Natural killer cell (primary cell): ENCODE data around the gene BCAS3. TPM values are rescaled to one million over a fixed set of nuclear protein-coding genes. Genes with fewer than 3 reads are reported as not detected.

ENCODE experiments used
- ATAC-seq, 3 donors: fragments of 150-1000 bp in 2 of 3; fragments of 200-7000 bp in 1 of 3; cut with Tn5 transposase; 1 replicate in 1 of 3; 2 replicates in 2 of 3; pipeline ENCODE4 v1.10.0; 2021; ENCODE audit warnings: mild to moderate bottlenecking in 2 of 3, moderate library complexity in 2 of 3
- DNase-seq, 2 donors: peaks; one replicate each; pipeline versions ENCODE4 v3.0.0 to v3.0.0-alpha.2; 2013 to 2021; ENCODE audit warnings: mixed read lengths in 1 of 2
- H3K27ac ChIP-seq: one replicate; pipeline ENCODE4 v1.5.1; 2013; ENCODE audit warnings: mild to moderate bottlenecking, low read length
- H3K27me3 ChIP-seq: one replicate; pipeline ENCODE4 v1.6.1; 2013; ENCODE audit warnings: low read length; ENCODE audit not compliant: control insufficient read depth, insufficient read depth
- H3K36me3 ChIP-seq: one replicate; pipeline ENCODE4 v1.6.1; 2013; ENCODE audit warnings: low read length; ENCODE audit not compliant: control insufficient read depth, insufficient read depth
- H3K4me1 ChIP-seq: one replicate; pipeline ENCODE4 v1.6.1; 2013; ENCODE audit warnings: low read length; ENCODE audit not compliant: control insufficient read depth, insufficient read depth
- H3K4me3 ChIP-seq: one replicate; pipeline ENCODE4 v1.5.1; 2013; ENCODE audit warnings: low read length
- H3K9me3 ChIP-seq: one replicate; pipeline ENCODE4 v1.6.1; 2013; ENCODE audit warnings: low read length; ENCODE audit not compliant: control insufficient read depth, insufficient read depth
- H3K27ac Mint-ChIP-seq, 2 donors: one replicate each; pipeline ENCODE4 v1.8.0; 2022; ENCODE audit warnings: mild to moderate bottlenecking in 2 of 2, mixed read lengths in 2 of 2, moderate library complexity in 1 of 2
- H3K27me3 Mint-ChIP-seq, 2 donors: one replicate each; pipeline ENCODE4 v1.8.0; 2022; ENCODE audit warnings: low read depth in 2 of 2, mixed read lengths in 2 of 2
- H3K36me3 Mint-ChIP-seq: one replicate; pipeline ENCODE4 v1.8.0; 2022; ENCODE audit warnings: mixed read lengths
- H3K4me1 Mint-ChIP-seq, 2 donors: one replicate each; pipeline ENCODE4 v1.8.0; 2022; ENCODE audit warnings: mixed read lengths in 2 of 2
- H3K4me3 Mint-ChIP-seq: one replicate; pipeline ENCODE4 v1.8.0; 2022; ENCODE audit warnings: mild to moderate bottlenecking, moderate library complexity, mixed read lengths
- H3K9me3 Mint-ChIP-seq, 2 donors: one replicate each; pipeline ENCODE4 v1.8.0; 2022; ENCODE audit warnings: mixed read lengths in 2 of 2
- WGBS: methylation state at CpG from one replicate; pipeline ENCODE4 v1.1.7; 2013; ENCODE audit warnings: missing lambda C conversion rate; ENCODE audit not compliant: insufficient coverage; 5-methylcytosine and 5-hydroxymethylcytosine counted together
- intact Hi-C: fragments of 100-400 bp; cut with micrococcal nuclease; formaldehyde crosslinking; loops from one replicate; pipeline ENCODE4 v1.14.2; 2022
- total RNA-seq, 4 donors: library from RNA; stranded (reverse); fragments of 120-200 nt in 1 of 4; gene quantifications; one replicate each; pipeline versions ENCODE4 v1.2.3 to v1.2.4, GENCODE V29; 2013 to 2022
- TF ChIP-seq, protein P1 (sequence below): fragments of 200-600 bp; IDR thresholded peaks from one replicate; pipeline ENCODE4 v1.8.0; 2022; ENCODE audit warnings: antibody characterized with exemption

The BCAS3 gene
- total RNA-seq, 3 donors from 2014 or later (not counting 1 experiment from before 2014, with no cell fraction given) = 60.5 to 87.8 (median 72.0) TPM

DNA sequence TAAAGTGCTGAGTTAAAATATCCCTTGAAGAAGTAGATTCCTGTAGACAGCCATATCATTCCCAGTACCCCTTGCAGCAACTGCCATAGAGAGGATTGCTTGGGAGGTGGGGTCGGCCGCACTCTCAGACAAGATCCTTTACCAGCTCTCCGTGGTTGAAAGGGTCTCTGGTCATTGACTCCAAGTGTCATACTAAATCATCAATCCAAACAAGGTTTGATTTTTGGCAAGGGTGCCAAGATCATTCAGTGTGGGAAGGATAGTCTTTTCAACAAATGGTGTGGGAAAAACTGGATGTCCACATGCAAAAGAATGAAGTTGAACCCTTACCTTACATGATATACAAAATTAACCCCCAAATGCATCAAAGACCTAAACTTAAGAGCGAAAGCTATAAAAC lies 743.8 kb downstream of the BCAS3 start:
- TF ChIP-seq, protein P1, sequence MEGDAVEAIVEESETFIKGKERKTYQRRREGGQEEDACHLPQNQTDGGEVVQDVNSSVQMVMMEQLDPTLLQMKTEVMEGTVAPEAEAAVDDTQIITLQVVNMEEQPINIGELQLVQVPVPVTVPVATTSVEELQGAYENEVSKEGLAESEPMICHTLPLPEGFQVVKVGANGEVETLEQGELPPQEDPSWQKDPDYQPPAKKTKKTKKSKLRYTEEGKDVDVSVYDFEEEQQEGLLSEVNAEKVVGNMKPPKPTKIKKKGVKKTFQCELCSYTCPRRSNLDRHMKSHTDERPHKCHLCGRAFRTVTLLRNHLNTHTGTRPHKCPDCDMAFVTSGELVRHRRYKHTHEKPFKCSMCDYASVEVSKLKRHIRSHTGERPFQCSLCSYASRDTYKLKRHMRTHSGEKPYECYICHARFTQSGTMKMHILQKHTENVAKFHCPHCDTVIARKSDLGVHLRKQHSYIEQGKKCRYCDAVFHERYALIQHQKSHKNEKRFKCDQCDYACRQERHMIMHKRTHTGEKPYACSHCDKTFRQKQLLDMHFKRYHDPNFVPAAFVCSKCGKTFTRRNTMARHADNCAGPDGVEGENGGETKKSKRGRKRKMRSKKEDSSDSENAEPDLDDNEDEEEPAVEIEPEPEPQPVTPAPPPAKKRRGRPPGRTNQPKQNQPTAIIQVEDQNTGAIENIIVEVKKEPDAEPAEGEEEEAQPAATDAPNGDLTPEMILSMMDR = no peak
- no peaks in the 10 kb centered on the region for H3K9me3 ChIP-seq
- H3K27me3 ChIP-seq = peaks cover 4% of the 10 kb centered on the region
- H3K4me1 Mint-ChIP-seq = peaks cover 0 to 5% of the 10 kb centered on the region in 2 donors
- peaks cover 8% of the 10 kb centered on the region for H3K4me1 ChIP-seq
- no peaks in the 10 kb centered on the region for H3K9me3 Mint-ChIP-seq
- no peaks in the 10 kb centered on the region for H3K36me3 Mint-ChIP-seq
- no peak for ATAC-seq
- no peaks in the 10 kb centered on the region for H3K36me3 ChIP-seq
- no peak overlapping the region for H3K4me3 Mint-ChIP-seq
- WGBS = 79% methylated on average over 3 of the region's 4 CpGs
- no peak overlapping the region for H3K27ac Mint-ChIP-seq
- no peak for DNase-seq
- H3K27ac ChIP-seq = no peak overlapping the region
- H3K4me3 ChIP-seq = no peak overlapping the region
- peaks cover 30 to 47% of the 10 kb centered on the region in 2 donors for H3K27me3 Mint-ChIP-seq
- intact Hi-C loops = no loop called here

DNA sequence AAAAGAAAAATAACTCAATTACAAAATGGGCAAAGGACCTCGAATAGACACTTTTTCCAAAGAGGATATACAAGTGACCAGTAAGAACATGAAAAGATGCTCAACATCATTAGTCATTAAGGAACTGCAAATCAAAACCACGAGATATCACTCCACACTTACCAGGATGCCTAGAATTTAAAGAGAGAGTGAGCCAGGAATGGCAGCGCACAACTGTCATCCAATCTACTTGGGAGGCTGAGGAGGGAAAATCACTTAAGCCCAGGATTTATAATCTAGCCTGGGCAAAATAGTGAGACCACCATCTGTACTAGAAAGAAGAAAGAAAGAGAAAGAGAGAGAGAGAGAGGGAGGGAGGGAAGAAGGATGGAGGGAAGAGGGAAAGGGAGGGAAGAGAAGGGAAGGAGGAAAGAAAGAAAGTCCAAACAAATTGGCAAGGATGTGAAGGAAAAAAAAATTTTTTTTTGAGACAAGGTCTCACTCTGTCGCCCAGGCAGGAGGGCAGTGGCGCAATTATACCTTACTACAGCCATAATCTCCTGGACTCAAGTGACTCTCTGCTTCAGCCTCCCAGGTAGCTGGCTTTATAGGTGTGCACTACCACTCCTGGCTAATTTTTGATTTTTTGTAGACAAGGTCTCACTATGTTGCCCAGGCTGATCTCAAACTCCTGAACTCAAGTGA lies 744.6 kb downstream of the BCAS3 start:
- H3K4me1 ChIP-seq = no peaks in the 10 kb centered on the region
- Mint-ChIP-seq H3K4me1 (no peaks in the 10 kb centered on the region), H3K36me3 (no peaks in the 10 kb centered on the region), H3K4me3 (no peak overlapping the region), H3K27ac (no peak overlapping the region), H3K9me3 (no peaks in the 10 kb centered on the region), H3K27me3 (peaks cover 30 to 47% of the 10 kb centered on the region in 2 donors)
- peaks cover under 1% of the 10 kb centered on the region for H3K27me3 ChIP-seq
- no peaks in the 10 kb centered on the region for H3K9me3 ChIP-seq
- no peak overlapping the region for H3K4me3 ChIP-seq
- DNase-seq (no peak), ATAC-seq (no peak)
- intact Hi-C loops = no loop called here
- 81% methylated on average over 5 of the region's 5 CpGs for WGBS
- H3K27ac ChIP-seq = no peak overlapping the region
- H3K36me3 ChIP-seq = no peaks in the 10 kb centered on the region
- TF ChIP-seq, protein P1 = no peak

DNA sequence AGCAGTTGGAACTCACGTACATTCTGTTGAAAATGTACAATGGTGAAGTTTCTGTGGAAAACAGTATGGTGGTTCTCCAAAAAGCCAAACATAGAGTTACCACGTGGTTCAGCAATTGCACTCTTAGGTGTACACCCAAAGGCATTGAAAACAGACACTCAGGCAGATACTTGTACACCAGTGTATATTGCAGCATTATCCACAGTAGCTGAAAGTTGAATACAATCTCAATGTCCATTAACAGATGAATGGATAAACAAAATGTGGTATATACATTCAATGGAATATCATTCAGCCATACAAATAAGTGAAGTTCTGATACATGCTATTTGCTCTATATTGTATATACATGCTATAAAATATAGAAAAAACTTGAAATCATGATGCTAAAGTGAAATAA lies 745.2 kb downstream of the BCAS3 start:
- no peak for DNase-seq
- intact Hi-C loops = no loop called here

More for the DNA sequence above, 745.2 kb downstream of the BCAS3 start:
- WGBS = 52% methylated on average over 2 of the region's 2 CpGs
- Mint-ChIP-seq H3K27ac (no peak overlapping the region), H3K36me3 (no peaks in the 10 kb centered on the region), H3K4me3 (no peak overlapping the region), H3K9me3 (no peaks in the 10 kb centered on the region), H3K27me3 (peaks cover 30 to 47% of the 10 kb centered on the region in 2 donors), H3K4me1 (no peaks in the 10 kb centered on the region)
- H3K4me3 ChIP-seq = no peak overlapping the region
- H3K27ac ChIP-seq = no peak overlapping the region
- ATAC-seq = no peak
- H3K4me1 ChIP-seq = no peaks in the 10 kb centered on the region
- H3K36me3 ChIP-seq = no peaks in the 10 kb centered on the region
- no peaks in the 10 kb centered on the region for H3K27me3 ChIP-seq
- no peaks in the 10 kb centered on the region for H3K9me3 ChIP-seq
- TF ChIP-seq, protein P1 = no peak
